GM19023 (cell line): ENCODE results near the gene HIPK4.
A peak's percentile ranks its signal among the peaks of the same experiment; 100 is the strongest.
"Not testable (repeated sequence)": the region's sequence is repeated elsewhere in the genome, so short reads cannot be mapped to it uniquely, and the experiment has no call there.

ENCODE experiments used
- ATAC-seq: cut with Tn5 transposase; IDR thresholded peaks from one replicate; pipeline ENCODE4 v1.9.1; 2021; ENCODE audit warnings: mild to moderate bottlenecking, moderate library complexity; ENCODE audit not compliant: unreplicated experiment

Gene HIPK4

GRCh38 chr19:40390084-40390742 lies at the start of gene HIPK4:
Gene HIPK4, minus strand, starts transcription at chr19:40390181. Its CDS starts 279 bp downstream, at chr19:40389902.
- ATAC-seq: no peak

GRCh38 chr19:40438284-40438683 lies 48.3 kb upstream of the HIPK4 start:
- ATAC-seq: no peak

GRCh38 chr19:40433391-40434216 lies 43.6 kb upstream of the HIPK4 start:
- peak; percentile 52 for ATAC-seq

- not testable (repeated sequence) for ATAC-seq
These were observed 42.8 kb upstream of the HIPK4 start for GRCh38 chr19:40432760-40433159.

- no peak for ATAC-seq
These were observed 41.7 kb upstream of the HIPK4 start for GRCh38 chr19:40431698-40432097.

GRCh38 chr19:40430242-40430641 lies 40.3 kb upstream of the HIPK4 start:
- not testable (repeated sequence) for ATAC-seq

GRCh38 chr19:40428197-40428596 lies 38.2 kb upstream of the HIPK4 start:
- not testable (repeated sequence) for ATAC-seq

- peak; percentile 83 for ATAC-seq
These were observed 35.7 kb upstream of the HIPK4 start, which contains the start of gene SERTAD1 for GRCh38 chr19:40425450-40426287. Gene SERTAD1, minus strand, starts transcription at chr19:40425992. Its CDS starts 2,446 bp downstream, at chr19:40423546.

- no peak for ATAC-seq
These were observed 34.9 kb upstream of the HIPK4 start for GRCh38 chr19:40424637-40425449.

- no peak for ATAC-seq
These were observed 34.0 kb upstream of the HIPK4 start for GRCh38 chr19:40423938-40424337.

GRCh38 chr19:40422748-40423566 lies 33.0 kb upstream of the HIPK4 start:
- no peak for ATAC-seq

- ATAC-seq: no peak
These were observed 32.2 kb upstream of the HIPK4 start for GRCh38 chr19:40421993-40422747.

- ATAC-seq: peak; percentile 41
These were observed 31.1 kb upstream of the HIPK4 start for GRCh38 chr19:40420766-40421765.

GRCh38 chr19:40420451-40420765 lies 30.4 kb upstream of the HIPK4 start:
- no peak for ATAC-seq

- ATAC-seq: no peak
These were observed 29.8 kb upstream of the HIPK4 start for GRCh38 chr19:40419780-40420179.

- no peak for ATAC-seq
These were observed 29.2 kb upstream of the HIPK4 start for GRCh38 chr19:40419066-40419612.

GRCh38 chr19:40418040-40418439 lies 28.1 kb upstream of the HIPK4 start:
- no peak for ATAC-seq

GRCh38 chr19:40417643-40417981 lies 27.6 kb upstream of the HIPK4 start:
- ATAC-seq: no peak
